ENCODE measurements around the gene NRXN3. TPM values are rescaled to one million over a fixed set of nuclear protein-coding genes. Genes with fewer than 3 reads are reported as not detected.

Gene NRXN3
- total and polyA plus RNA-seq, 2 experiments from 2014 or later = 1.0 to 1.8 TPM

GRCh38 chr14:78254911-78255461 lies 84.8 kb downstream of the NRXN3 start (continued):
- TF ChIP-seq REST (IDR thresholded peaks at IDR 0.05; ENCODE audit: unreplicated experiment) (no peak), EZH2 (IDR thresholded peaks at IDR 0.05; ENCODE audit: low read depth, unreplicated experiment) (no peak)

GRCh38 chr14:78259831-78260230 lies 89.7 kb downstream of the NRXN3 start:
- TF ChIP-seq NANOG (IDR thresholded peaks at IDR 0.05; ENCODE audit: borderline replicate concordance) = no peak
- no peak for TF ChIP-seq ETS1 (IDR thresholded peaks at IDR 0.05)
- TF ChIP-seq EZH2 (IDR thresholded peaks at IDR 0.05; ENCODE audit: low read depth, unreplicated experiment) = no peak
- no peak for TF ChIP-seq EZH2phosphoT487 (IDR thresholded peaks at IDR 0.05; ENCODE audit: unreplicated experiment)
- no peak for TF ChIP-seq CTCF (conservative IDR thresholded peaks at IDR 0.05; ENCODE audit: low read depth in 2 of 2)
- TF ChIP-seq ZNF331 (CRISPR knock-in tag; IDR thresholded peaks at IDR 0.05; ENCODE audit: low read depth) = no peak
- no peak for TF ChIP-seq JUNB (IDR thresholded peaks at IDR 0.05; ENCODE audit: unreplicated experiment)
- TF ChIP-seq STAT1 (IDR thresholded peaks at IDR 0.05; ENCODE audit: unreplicated experiment) = no peak
- no peaks in the 10 kb centered on the region; the same call in 1 of the 2 replicates for H3K9me2 ChIP-seq (ENCODE audit: insufficient read depth)
- no peaks in the 10 kb centered on the region for H3K36me3 ChIP-seq (ENCODE audit: insufficient read depth)
- no peaks in the 10 kb centered on the region for H3K79me2 ChIP-seq (replicated peaks; ENCODE audit: insufficient read depth)
- no peak overlapping the region for H2AFZ ChIP-seq
- H3K4me1 Mint-ChIP-seq = peaks cover 2% of the 10 kb centered on the region; the same call in 1 of the 3 replicates
- no peak overlapping the region for H3K4me3 ChIP-seq
- H3K4me3 Mint-ChIP-seq = no peak overlapping the region
- H3F3A ChIP-seq (replicated peaks; ENCODE audit: low read depth) = no peaks in the 10 kb centered on the region
- peaks cover 3% of the 10 kb centered on the region; the same call in 1 of the 3 replicates for H3K9me3 Mint-ChIP-seq
- no peak overlapping the region for H3K27ac Mint-ChIP-seq
- DNase-seq (ENCODE audit: low spot score) = no peak
- H3K27ac ChIP-seq (ENCODE audit: low read depth) = no peak overlapping the region
- no peak overlapping the region for H3K4me2 ChIP-seq
- H3K36me3 Mint-ChIP-seq (ENCODE audit: low read depth) = no peaks in the 10 kb centered on the region
- H3K4me1 ChIP-seq (ENCODE audit: insufficient read depth) = no peaks in the 10 kb centered on the region
- H4K20me1 ChIP-seq (replicated peaks; ENCODE audit: insufficient read depth) = no peaks in the 10 kb centered on the region
- H3K27me3 Mint-ChIP-seq (ENCODE audit: insufficient read depth, low read depth, poor library complexity) = peaks cover 2% of the 10 kb centered on the region
- no peaks in the 10 kb centered on the region for H3K27me3 ChIP-seq (ENCODE audit: insufficient read depth)
- no peak for ATAC-seq

All from GM23338 (cell line).